ENCODE data around the gene GPATCH4.
"Not testable (repeated sequence)": the region's sequence is repeated elsewhere in the genome, so short reads cannot be mapped to it uniquely, and the experiment has no call there.

GPATCH4 gene

DNA sequence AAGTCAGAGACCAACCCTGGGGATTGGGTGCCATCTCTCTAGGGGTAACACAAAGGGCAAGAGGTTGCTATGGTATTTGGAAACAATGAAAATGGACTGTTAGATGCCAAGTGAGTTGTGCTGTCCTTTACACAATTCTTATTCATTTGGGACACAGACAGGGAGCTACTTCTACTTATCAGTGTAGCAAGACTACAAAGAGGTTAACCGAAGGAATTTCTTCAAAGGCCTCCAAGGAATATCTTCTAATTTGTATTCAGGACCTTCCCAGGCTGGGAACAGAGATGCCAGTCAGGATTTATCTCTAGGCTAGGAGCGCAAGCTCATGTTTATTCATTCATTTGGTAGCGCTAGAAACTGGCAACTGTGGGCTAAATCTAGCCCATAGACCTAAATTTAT, 7.1 kb downstream of the GPATCH4 start:
- no peak for DNase-seq

DNA sequence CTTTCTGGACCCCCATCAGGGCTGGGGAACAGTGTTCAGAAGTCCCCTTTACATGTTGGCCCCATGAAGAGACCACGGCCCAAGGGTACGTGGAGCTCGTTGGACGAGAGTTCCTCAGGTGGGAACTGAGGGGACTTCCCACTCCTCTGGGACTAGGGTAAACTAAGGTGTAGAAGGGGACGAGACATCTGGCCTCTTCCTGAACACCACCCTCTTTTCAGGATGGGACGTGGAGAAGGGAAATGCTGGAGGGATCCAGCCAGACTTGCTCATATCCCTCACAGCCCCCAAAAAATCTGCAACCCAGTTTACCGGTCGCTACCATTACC, 7.7 kb downstream of the GPATCH4 start:
- no peak for DNase-seq

DNA sequence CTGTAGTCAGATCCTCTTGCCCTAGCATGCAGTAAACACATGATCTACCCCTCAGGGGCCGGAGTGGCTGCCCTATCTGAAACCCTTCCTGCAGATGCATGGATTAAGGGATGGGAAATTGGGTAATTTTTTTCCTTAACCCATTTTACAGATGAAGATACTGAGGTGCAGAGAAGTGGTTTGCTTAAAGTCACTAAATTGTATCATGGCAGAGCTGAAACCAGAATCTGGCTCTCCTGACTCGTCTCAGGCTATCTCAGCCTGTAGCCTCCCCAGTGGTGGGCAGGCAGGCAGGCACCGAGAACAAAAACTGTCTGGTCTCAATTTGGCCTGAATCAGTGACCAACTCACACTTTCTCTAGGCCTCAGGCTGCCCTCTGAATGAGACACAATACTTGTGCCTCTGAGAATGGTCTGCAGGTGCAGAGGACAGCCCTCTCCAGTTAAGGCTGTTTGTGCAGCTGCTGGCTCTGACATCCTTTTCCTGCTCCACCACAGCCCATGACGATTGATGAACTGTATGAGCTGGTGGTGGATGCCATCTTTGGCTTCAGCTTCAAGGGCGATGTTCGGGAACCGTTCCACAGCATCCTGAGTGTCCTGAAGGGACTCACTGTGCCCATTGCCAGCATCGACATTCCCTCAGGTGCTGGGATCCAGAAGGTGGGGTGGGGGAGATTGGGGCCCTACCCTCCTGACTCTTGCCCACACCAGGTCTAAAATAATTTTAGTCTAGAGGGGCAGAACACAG, 8.2 kb downstream of the GPATCH4 start:
- DNase-seq, result no peak

DNA sequence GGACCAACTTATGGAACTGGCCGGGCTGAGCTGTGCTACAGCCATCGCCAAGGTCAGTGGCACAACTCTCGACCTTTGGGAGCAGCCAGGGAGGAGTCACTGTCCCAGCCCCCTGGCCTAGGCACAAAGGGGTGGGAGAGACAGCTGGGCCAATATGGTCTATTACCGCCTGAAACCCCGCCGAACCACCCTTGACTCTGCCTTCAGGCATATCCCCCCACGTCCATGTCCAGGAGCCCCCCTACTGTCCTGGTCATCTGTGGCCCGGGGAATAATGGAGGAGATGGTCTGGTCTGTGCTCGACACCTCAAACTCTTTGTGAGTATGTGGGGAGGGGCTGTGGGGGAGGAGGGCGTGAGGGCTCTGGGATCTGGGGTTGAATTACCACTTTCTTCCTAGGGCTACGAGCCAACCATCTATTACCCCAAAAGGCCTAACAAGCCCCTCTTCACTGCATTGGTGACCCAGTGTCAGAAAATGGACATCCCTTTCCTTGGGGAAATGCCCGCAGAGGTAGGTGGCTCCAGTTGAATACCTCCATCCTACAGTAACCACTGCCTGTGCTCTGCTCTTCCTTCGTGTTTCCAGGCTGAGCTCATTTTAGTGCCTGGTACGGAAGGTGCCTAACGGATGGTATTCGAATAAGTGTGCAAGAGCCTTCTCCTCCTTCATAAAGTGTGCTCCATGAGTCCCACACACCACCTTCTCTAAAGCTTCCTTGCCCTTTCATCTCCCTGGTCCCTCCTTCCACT, 8.9 kb downstream of the GPATCH4 start:
- DNase-seq, result no peak

DNA sequence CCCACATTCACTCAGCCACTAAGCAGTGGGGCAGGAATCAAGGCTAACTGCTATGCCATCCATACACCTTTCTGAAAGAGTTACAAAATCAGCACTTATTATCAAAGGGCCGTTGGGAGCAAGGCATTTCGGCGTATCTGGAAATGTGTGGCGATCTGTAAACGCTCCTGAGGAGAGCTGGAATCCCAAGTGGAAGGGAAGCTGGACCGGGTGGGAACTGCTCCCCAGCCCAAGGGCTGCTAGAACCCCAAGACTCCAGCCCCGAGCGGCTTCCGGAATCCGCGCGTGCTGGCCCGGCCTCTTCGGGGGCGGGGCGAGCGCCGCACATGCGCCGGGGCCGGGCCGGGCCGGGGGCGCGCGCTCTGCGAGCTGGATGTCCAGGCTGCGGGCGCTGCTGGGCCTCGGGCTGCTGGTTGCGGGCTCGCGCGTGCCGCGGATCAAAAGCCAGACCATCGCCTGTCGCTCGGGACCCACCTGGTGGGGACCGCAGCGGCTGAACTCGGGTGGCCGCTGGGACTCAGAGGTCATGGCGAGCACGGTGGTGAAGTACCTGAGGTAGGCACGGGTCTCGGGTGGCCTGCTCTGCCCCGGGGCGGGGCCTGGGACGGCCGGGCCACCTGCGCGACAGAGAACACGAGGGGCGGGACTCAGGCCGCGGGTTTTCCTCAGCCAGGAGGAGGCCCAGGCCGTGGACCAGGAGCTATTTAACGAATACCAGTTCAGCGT, 9.7 kb downstream of the GPATCH4 start, which contains the start of gene NAXE:
TSS of gene NAXE (plus strand) at position 345 of the 726 bp plus-strand sequence. CDS start at position 374, 29 bp downstream.
- DNase-seq, result peak; percentile 70

DNA sequence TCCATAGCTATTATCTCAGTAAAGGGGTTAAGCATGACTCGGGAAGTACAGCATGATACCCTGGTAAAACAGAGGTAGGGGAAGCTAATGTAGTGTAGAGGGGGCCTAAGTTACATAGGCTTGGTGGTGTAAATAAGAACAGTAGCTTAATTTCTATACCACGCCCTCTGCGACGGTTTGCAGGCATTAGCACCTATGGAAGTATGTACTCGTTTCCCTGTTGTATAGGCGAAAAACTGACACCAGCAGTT, 10.2 kb downstream of the GPATCH4 start:
- DNase-seq, result no peak

DNA sequence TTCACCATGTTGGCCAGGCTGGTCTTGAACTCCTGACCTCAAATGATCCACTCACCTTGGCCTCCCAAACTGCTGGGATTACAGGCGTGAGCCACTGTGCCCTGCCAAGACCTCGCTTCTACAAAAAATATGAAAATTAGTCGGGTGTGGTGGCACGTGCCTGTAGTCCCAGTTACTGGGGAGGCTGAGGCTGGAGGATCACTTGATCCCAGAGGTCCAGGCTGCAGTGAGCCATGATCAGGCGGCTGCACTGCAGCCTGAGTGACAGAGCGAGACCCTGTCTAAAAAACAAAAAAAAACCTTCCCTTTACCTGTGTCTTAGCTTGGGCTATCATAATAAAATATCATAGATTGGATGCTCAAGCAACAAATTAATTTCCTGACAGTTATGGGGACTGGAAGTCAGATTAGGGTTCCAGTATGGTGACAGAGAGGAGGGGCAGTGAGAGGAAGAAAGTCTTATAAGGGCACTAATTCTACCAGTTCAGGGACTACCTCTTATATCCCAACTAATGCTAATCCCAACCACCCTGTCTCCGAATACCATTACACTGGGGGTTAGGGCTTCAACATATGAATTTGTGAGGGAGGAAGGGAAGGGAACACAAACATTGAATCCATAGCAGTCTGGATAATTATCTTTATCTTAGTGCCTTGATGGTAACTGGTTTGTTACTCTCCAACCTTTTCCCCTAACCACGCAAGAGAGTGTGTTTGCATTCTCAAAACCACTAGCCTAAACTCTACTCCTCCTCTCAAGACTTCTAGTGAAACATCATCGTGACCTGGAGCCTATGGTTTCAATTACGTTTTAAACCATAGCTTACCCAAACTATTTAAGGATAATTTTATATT, 10.7 kb downstream of the GPATCH4 start:
- no peak for DNase-seq

DNA sequence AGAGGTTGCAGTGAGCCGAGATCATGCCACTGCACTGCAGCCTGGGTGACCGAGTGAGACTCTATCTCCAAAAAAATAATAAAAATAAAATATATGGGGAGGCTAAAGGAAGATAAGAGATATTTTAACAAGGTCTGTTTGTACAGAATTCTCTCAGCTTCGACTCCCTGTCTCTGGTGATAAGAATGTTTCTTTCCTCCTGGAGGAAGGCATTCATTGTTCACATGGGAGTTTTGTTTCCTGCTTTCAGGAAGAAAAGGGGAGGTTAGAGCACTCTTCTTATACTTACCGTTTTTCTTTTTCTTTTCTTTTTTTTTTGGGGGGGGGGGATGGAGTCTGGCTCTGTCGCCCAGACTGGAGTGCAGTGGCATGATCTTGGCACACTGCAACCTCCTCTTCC, 11.7 kb downstream of the GPATCH4 start:
- DNase-seq, result no peak

DNA sequence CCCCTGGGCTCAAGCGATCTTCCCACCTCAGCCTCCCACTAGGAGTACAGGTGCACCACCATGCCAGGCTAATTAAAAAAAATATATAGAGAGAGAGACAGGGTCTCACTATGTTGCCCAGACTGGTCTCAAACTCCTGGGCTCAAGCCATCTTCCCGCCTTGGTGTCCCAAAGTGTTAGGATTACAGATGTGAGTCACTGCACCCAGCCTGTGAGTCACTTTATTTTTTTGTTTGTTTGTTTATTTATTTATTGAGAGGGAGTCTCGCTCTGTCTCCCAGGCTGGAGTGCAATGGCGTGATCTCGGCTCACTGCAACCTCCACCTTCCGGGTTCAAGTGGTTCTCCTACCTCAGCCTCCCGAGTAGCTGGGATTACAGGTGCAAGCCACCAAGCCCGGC, 13.4 kb downstream of the GPATCH4 start:
- not testable (repeated sequence) for DNase-seq

DNA sequence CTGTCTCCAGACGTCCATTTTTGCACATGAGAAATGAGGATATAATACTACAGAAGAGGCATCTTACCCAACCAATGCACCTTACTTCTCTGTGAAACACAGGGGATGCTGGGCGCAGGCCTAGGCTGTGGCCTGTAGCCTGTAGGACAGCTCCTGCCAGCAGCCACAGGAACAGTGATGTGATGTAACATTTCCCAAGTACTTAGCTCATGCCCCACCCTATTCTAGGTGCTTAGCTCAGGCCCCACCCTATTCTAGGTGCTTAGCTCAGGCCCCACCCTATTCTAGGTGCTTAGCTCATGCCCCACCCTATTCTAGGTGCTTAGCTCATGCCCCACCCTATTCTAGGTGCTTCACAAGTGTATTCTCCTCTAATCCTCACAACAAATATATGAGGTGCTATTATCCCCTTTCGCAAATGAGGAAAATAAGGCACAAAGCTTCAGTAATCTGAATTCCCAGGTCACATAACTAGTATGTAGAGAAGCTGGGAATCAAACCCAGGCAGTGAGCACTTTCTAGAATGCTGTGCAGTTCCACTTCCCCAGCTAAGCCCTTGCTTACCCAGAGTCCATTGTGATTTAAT, 14.3 kb downstream of the GPATCH4 start:
- DNase-seq, result no peak

DNA sequence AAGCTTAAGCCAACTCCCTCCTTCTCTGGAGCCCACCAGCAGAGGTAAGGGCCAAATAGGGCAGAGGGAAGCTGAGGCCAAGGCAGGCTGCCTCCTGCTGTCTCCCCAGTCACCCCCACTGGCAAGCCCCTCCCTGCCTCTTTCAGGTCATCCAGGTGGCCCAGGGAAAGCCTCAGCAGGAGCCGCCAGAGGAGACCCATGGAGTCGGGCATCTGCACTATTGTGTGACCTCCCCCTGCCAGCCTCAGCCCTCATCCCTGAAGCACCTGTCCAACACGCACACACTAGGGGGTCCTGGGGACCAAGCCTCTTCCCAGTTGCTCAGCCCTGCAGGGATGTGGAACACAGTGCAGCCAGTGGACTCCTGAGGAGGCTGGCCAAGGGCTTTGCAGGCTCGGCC, 15.0 kb downstream of the GPATCH4 start:
- DNase-seq, result no peak

DNA sequence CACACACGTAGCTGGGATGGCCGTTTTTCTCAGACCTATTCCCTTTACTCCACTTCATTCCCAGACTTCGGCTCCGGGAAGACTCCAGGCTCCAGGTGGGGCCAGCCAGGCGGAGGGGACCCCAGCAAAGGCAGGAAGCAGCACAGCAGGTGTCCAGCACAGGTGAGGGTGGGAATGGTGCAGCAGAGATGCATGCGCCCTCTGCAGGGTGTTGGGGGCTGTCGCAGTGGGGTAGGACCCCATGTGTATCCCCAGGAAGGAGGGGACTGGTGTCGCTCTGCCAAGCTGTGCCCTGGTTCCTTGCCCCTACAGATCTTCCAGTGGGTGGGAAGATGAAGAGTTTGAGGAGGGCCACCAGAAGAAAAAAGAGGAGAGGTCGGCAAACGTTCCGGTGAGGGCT, 16.5 kb downstream of the GPATCH4 start:
- DNase-seq, result no peak

DNA sequence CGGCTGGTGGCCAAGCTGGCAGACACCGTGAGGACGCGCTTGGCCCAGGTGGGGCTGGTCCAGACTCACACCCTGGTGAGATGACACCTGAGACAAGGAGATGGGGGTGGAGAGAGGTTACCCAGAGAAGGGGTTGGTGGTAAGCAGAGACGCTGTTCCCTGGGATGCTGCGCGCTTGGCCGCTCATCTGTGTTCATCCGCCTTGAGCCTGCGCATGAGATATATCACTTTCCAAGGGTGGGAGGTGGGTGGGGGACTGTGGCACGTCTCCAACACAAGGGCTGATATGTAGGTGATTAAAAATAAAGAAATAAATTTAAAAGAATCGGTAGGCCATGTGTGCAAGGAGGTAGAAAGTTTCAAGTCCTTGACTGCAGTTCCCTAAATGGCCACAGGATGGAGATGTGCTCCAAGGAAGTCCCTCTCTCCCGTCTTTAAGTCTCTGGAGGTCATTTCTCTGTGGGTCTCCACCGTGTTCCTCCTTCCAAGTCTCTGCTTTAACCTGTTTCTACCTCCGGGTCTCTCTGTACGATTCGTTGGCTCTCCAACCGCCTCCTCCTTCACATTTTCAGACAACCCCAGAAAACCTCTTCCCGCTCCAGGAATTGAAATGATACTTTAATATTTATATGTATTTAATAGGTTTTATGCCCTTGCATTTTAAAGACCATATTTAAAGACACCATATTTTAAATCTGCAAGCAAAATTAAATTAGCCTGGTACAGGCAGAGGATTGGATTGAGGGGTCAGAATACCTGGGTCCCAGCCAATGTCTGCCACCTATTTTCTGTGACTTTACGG, 17.3 kb downstream of the GPATCH4 start:
- peak; percentile 83 for DNase-seq

DNA sequence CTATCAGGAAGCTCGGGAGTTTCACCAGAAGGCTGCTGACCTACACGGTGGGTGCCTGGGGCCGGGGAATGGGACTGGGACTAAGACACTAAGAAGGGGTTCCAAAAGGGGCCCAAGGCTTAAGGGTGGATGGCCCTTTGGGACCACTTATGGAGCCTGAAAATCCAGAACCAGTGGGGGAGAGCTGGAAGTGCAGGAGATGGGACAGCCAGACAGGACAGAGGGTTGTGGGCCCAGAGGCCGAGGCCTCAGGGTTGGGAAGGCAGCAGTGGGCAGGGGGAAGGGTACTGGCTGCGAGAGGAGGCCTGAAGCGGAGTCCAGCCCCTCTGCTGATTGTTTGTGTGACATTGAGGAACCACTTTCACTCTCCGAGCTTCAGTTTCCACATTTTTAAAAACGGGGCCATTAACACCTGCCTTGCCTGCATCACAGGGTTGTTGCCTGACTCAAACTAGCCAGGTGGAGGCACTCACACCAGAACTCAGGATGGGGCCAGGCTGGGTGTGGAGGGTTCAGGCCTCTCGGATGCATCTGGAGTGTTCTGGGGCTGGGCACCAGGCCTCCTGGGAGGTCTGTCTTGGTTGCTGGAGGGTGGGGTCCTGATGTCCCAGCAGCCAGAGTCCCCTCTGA, 18.8 kb downstream of the GPATCH4 start:
- DNase-seq, result no peak

DNA sequence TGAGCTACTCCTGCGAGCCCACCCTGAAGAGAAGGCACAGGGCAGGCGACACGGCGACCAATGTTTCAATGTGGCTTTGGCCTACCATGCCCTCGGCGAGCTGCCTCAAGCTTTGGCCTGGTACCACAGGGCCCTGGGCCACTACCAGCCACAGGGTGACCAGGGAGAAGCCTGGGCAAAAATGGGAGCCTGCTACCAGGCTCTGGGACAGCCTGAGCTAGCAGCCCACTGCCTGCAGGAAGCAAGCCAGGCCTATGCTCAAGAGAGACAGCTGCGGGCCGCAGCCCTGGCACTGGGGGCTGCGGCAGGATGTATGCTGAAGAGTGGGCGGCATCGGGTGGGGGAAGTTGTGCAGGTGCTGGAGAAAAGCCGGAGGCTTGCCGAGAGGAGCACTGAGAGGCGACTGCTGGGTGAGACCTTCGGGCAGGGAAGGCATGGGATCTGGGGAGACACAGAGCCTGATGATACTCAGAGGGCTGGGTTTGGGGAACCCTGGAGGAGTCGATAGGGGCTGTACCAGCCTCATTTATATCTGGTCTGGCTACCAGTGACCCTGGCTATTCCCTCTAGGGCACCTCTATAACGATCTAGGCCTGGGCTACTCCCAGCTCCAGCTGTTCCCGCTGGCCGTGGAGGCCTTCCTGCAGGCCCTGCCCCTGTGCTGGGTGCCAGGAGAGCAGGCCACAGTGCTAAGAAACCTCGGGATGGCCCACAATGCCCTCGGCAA, 19.5 kb downstream of the GPATCH4 start:
- no peak for DNase-seq

DNA sequence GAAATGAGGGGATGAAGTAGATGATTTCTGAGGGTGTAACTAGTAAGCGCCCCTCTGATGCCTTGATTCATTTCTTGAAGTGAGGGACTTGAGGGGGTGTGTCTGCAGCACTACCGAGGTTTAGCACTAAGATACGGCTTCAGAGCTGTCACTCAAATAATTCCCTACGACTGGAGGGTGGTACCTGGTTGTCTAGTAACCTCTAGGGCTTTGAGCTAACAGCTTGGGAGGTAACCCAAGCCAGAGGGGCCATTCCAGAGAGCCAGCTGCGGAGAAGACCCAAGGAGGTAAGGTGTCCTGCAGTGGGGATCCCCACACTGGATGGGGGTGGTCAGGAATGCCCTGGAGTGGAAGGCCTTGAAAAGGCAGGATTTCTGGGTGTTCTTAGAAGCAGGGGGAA, 21.8 kb downstream of the GPATCH4 start, which contains the start of gene TTC24:
TSS of gene TTC24 (plus strand) at position 252 of the 400 bp plus-strand sequence. CDS start 1,642 bp downstream, outside the sequence.
- DNase-seq, result no peak

DNA sequence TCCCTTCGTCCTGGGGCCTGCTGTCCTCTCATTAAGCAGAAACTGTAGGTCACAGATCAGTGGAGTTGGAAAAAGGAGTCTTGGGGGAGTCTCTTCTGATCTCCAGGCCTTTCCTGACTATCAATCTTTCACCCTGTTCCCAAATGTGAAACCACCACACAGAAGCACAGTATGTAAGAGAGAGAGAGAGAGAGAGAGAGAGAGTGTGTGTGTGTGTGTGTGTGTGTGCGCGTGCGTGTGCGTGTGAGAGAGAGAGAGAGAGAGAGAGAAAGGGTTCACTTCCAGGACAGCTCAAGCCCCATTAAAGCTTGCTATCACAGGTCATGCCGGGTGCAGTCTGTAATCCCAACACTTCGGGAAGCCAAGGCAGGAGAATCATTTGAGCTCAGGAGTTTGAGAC, 23.2 kb downstream of the GPATCH4 start:
- DNase-seq, result no peak

DNA sequence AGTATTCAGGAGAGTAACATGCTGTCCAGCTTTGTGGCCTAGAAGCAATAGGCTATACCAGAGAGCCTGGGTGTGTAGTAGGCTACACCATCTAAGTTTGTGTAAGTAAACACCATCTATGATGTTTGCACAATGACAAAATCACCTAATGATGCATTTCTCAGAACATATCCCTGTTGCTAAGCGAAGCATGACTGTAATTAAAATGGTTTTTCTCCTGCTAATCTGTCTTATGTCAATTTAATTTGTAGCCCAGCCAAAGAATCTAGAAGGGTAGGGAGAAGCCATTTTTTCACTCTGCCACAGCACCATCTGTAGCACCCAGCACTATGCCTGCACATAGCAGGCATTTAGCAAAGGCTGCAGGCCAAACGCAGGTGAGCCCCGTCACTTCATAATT, 23.7 kb downstream of the GPATCH4 start:
- no peak for DNase-seq

DNA sequence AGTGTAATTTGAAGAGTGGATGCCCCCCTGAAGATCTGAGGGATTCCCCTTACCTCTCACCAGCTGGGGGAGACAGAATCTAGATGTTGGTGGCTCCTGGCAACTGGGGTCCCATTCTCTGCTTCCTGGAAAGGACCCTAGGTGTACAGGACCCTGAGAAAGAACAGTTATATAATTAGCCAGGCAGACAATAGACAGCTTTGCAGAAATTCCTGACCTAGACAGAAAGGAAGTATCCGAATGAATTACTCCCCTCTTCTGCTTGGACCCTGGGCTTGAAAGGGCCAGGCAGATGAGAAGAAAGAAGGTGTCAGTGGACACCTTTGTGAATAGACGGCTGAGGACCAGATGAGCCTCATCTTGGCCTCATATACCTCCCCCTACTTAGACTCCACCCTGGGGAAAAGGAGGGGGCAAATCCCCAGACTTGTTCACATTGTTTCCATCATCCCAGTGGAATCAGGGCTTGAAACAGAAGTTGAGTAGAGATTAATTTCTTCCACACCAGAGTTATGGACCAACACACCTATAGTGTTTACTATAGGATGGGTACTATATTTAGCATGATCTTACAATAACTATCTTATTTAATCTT, 27.1 kb downstream of the GPATCH4 start:
- DNase-seq, result no peak

DNA sequence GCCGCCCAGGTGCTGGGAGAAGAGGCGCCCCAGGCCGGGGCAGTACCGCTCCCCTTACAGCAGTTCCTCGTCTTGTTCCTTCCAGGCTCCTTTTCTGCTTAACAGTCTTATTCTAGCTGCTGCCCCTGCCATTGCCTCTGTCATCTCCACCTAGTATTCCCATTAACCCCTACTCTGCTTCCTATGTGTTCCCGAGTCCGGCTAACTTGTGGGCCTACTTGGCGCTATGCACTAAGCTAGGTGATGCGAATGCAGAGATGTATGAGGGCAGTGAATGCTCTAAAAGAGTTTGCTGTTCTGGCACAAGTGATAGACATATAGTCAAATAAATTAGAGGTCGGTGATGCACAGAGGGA, 28.6 kb downstream of the GPATCH4 start:
- DNase-seq, result no peak

Data from stimulated activated CD4-positive, alpha-beta T cell treated with anti-CD3 and anti-CD28 coated beads, Interleukin-4, amount 100 ng/mL, for 24 hours (primary cell).